Right hindlimb (tissue), 1 donor: Measurements from ENCODE around the gene NRK.
"Not testable (repeated sequence)": the region's sequence is repeated elsewhere in the genome, so short reads cannot be mapped to it uniquely, and the experiment has no call there.

ENCODE experiments used
- DNase-seq: peaks from one replicate; pipeline ENCODE4 v3.0.0-alpha.2; 2018

Gene NRK, protein sequence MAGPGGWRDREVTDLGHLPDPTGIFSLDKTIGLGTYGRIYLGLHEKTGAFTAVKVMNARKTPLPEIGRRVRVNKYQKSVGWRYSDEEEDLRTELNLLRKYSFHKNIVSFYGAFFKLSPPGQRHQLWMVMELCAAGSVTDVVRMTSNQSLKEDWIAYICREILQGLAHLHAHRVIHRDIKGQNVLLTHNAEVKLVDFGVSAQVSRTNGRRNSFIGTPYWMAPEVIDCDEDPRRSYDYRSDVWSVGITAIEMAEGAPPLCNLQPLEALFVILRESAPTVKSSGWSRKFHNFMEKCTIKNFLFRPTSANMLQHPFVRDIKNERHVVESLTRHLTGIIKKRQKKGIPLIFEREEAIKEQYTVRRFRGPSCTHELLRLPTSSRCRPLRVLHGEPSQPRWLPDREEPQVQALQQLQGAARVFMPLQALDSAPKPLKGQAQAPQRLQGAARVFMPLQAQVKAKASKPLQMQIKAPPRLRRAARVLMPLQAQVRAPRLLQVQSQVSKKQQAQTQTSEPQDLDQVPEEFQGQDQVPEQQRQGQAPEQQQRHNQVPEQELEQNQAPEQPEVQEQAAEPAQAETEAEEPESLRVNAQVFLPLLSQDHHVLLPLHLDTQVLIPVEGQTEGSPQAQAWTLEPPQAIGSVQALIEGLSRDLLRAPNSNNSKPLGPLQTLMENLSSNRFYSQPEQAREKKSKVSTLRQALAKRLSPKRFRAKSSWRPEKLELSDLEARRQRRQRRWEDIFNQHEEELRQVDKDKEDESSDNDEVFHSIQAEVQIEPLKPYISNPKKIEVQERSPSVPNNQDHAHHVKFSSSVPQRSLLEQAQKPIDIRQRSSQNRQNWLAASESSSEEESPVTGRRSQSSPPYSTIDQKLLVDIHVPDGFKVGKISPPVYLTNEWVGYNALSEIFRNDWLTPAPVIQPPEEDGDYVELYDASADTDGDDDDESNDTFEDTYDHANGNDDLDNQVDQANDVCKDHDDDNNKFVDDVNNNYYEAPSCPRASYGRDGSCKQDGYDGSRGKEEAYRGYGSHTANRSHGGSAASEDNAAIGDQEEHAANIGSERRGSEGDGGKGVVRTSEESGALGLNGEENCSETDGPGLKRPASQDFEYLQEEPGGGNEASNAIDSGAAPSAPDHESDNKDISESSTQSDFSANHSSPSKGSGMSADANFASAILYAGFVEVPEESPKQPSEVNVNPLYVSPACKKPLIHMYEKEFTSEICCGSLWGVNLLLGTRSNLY (N-terminal part only)

DNA sequence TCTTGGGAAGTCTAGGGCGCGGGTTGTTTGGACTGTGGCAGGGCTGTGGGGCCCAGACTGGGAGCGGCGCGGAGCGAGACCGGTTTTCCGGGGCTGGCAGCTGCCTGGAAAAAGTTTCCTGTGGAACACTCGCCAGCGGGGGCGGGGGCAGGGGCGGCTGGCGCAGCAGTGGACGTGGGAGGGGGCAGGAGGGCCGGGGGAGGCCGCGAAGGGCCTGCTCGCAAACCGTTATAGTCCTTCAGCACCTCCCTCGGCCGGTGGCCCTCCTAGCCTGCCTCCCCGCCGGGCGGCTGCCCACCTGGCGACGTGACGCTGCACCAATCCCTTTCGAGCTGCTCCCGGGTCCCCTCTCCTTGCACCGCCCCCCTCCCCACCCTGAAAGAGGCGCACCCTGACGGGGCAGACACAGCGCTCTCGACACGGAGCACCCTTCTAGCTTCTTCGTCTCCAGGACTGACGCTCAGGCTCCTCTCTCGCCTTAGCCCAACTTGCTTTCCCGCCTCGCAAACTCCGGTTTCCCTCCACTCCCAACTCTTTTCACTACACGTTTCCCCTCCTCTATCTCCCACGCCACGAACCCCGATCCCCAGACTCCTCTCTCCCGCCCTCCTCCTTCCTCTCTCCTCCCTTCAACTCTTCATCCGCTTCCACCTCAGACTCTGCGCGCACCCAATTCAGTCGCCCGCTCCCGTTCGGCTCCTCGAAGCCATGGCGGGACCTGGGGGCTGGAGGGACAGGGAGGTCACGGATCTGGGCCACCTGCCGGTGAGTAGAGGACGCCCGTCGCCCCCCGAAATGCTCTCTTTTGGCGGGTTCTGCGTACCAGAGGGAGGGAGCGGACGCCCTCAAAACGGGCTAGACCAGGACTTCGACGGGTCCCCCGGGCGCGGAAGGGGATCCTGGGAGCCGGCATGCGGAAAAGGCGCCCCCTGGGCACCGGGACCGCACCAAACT, at the start of gene NRK:
NRK (plus strand) TSS at position 402 of the 954 bp plus-strand sequence; CDS start at position 709, 307 bp downstream.
- DNase-seq = peak; percentile 90

DNA sequence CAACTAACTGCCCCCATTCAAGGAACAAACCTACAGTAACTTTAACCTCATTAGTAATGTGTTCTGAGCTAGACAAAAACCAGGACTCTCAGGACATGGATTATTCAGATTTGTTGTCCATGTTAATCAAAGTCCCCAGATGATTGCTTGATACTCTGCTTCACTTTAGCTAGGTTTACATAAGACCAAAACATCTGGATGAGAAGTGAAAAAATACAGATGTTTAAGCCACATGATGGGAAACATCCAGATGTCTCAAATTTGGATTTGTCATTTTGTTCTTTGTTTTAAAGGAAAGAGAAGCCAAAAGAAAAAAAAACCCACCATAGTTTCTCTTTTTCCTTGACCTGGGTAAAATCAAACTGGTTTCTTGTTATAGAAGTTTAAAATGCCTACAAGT, 48.5 kb upstream of the NRK start:
- DNase-seq = no peak

DNA sequence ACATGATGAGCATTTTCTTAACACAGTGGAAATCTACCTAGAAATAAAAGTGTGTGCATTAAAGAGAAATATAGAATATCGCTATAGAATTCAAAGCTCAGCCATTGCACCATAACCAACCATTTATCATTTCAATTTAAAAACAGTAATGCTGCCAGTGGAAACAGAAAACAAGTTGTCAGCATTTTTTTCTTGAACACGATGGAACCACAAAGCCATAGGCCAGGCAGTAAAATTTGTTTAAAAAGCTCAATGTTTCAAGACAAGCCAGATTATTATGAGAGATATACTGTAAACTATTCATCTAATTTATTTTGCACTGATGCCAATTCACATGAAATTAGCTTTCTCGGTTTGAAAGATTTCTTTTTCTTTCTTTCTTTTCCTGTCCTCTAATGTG, 46.7 kb upstream of the NRK start:
- DNase-seq = no peak

DNA sequence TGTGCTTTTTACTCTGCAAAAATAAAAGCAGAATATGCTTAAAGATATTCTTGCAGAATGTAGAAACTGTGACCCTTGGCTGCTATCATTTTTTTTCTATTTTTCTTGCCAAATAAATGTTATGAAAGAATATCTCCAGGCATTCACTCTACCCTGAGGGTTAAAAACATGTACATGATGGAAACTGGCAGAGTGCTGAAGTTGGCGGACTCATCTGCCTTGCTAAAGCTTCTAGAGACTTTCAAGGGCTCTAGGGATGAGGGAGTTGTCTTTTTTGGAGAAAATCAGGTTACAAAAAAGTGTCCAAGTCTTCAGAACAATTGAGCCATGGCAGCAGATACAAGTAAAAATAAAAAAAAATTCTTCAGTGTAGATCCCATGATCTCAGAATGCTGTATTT, 40.5 kb upstream of the NRK start:
- DNase-seq = peak; percentile 78

DNA sequence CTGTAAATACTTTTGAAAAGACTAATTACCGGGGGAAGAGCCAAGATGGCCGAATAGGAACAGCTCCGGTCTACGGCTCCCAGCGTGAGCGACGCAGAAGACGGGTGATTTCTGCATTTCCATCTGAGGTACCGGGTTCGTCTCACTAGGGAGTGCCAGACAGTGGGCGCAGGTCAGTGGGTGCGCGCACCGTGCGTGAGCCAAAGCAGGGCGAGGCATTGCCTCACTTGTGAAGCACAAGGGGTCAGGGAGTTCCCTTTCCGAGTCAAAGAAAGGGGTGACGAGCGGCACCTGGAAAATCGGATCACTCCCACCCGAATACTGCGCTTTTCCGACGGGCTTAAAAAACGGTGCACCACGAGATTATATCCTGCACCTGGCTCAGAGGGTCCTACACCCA, 25.5 kb upstream of the NRK start:
- not testable (repeated sequence) for DNase-seq

DNA sequence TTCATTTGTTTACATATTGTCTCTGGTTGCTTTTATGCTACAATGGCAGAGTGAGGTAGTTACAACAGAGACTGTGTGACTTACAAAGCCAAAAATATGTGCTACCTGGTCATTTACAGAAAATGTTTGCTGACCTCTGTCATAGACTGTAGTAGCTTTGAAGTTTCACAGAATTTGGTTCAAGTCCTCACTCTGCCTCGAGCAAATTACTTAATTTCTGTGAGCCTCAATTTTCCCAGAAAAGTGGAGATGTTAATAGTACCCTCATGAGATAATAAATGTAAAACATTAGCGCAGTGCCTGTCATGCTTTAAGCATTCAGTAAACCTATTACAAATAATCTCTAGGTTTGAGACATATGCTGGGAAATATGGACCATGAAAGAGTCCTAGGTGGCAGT, 18.4 kb upstream of the NRK start:
- DNase-seq = no peak

DNA sequence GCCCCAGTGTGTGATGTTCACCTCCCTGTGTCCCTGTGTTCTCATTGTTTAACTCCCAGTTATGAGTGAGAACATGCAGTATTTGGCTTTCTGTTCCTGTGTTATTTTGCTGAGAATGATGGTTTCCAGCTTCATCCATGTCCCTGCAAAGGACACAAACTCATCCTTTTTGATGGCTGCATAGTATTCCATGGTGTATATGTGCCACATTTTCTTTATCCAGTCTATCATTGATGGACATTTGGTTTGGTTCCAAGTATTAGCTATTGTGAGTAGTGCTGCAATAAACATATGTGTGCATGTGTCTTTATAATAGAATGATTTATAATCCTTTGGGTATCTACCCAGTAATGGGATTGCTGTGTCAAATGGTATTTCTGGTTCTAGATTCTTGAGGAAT, 16.7 kb upstream of the NRK start:
- not testable (repeated sequence) for DNase-seq

DNA sequence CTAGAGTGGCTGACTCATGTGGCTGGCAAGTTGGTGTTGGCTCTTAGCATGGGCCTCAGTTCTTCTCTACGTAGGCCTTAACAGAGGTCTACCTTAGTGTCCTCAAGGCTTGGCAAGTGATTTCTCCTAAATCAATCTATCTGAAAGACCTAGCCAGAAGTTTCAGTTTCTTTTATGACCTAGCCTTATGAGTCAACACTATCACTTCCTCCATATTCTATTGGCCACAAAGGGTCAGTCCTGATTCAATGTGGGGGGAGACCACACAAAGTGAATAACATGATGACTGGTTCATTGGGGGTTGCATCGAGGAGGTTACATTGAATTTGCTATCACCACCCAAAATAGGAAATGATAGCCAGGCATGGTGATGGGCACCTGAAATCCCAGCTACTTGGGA, 5.8 kb upstream of the NRK start:
- no peak for DNase-seq

DNA sequence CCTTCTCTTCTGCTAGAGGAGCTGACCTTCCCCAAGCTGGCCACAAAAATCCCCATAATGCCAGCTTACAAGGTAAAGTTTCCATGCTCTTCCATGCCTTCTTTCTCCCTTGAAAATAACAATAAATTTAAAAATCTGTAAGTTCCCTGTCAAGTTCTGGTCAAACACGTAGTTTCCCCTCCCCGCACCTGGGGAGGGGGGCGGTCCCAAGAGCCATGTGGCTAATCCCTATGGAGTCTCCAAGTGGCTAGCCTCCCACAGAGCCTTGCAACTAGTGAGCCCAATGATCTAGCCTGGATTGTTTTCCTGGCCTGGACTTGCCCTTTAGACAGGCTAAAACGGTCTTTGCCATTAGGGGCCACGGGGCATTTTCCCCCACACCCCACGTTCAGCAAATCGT, 2.1 kb upstream of the NRK start:
- no peak for DNase-seq

DNA sequence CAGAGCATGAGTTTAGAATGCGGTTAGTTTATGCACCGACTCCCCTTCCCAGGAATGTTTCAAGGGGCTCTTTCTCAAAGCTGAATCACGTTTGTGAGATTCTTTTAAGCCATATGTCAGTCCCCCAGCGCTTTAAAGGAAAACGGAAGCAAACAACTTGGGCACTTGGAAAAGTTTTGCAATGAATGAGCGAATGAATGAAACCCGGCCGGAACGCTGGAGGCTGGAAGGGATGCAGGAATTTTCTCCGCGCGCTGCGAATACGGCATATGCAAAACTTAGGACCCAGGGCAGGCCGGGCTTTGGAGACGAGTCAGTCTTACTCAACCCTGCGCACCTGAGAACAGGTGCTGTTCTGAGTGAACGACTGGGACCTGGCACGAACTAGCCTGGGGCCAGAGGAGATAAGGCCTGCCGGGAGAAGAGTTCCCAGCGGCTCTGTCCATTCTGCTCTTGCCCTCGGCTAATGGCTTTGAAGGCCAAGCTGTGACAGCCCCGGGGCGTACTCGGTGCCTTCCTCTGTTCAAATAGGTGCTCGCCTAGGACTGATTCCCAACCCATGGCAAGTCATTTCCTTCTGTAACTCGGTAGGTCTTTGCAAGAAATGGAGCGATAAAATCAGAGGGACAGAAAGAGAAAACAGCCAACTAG, 743 bp upstream of the NRK start:
- DNase-seq = peak; percentile 50

DNA sequence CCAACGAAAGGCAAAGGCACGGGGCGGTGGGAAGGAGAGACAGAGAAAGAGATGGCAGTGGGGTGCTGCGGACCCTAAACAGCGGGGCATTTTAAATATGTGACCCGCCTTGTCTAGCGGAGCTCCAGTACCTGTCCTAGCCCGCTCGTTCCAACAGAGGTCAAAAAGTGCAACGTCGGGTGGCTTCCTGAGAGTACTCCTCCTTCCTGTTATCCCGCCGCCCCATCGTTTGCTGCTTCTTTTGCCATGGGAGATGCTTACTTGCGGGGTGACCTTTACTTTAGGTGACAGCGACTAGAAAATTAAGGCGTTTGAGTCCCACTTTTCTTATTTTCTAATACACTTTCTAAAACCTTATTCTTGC, 735 bp downstream of the NRK start:
- no peak for DNase-seq

DNA sequence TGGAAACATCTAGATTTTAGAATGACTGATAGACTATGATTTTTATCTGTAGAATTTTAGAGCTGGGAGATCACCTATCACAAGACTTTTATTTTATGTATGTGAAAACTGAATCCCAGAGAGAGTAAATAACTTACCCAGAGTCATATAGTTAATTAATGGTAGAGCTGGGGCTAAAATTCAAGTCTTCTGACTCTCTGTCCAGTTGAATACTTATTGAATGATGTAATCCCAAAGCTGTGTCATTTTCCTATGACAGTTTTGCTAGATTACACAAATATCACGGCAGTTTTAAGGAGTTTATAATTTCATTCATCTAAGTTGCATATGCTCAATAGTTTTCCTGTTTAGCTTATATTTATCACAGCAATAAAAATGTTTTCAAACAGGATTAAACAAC, 6.7 kb downstream of the NRK start:
- no peak for DNase-seq

DNA sequence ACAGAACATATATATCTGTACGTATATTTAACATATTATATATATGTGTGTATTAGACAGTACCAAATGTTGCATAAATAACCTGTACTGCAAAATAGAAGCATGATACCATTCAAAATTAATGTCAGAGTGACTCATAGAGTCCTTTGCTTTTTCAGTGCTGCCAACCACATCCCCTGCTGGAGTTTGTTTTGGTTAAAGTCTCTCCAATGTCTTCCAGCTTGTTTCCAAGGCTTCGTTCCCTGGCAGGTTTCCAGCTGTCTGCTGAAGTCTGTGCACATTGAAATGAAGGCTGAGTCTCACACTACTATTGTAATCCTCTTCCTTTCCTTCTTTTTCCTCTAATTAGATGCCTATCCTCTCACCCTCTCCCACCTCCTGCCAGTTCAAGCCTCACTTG, 14.9 kb downstream of the NRK start:
- DNase-seq = peak; percentile 72

DNA sequence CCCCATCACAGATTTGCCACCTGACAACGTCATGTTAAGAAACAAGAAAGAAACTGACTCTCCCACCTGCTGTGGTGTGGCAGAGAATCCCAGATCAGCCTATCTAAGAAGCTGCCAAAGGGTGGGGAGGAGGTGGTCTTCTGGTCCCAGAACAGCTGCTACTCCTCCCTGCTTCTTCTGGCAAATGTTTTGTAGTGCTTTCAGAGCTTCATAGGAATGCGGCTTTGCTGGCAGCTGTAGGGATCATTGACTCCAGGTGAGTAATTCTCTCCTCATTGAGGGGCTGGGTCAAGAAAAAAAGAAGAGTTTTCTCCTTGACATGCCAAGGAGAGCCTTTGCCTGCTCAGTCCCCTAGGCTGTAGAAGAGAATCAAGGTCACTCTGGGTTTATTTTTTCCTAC, 23.3 kb downstream of the NRK start:
- no peak for DNase-seq

DNA sequence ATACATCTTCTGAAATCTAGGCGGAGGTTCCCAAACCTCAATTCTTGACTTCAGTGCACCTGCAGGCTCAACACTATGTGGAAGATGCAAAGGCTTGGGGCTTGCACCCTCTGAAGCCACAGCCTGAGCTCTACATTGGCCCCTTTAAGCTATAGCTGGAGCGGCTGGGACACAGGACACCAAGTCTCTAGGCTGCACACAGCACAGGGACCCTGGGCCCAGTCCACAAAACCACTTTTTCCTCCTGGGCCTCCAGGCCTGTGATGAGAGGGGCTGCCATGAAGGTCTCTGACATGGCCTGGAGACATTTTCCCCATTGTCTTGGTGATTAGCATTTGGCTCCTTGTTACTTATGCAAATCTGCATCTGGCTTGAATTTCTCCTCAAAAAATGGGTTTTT, 27.8 kb downstream of the NRK start:
- not testable (repeated sequence) for DNase-seq

DNA sequence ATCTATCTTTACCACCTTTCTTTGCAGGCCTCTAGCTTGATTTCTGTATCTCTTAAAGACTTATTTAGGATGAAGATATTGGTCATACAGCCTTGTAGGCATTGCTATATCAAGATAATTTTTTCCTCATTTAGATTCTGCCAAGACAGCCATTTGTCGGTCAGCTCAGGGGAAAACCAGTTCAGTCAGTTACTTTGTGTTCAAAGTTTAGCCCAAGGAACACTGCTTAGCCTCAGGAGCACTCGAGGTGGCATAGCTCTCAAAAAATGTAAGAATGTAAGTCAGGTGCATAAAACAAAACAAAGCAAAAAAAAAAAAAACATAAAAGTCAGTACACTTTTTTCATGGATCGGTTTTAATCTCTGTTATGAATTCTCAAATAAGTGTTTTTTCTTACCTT, 43.4 kb downstream of the NRK start:
- DNase-seq = no peak

DNA sequence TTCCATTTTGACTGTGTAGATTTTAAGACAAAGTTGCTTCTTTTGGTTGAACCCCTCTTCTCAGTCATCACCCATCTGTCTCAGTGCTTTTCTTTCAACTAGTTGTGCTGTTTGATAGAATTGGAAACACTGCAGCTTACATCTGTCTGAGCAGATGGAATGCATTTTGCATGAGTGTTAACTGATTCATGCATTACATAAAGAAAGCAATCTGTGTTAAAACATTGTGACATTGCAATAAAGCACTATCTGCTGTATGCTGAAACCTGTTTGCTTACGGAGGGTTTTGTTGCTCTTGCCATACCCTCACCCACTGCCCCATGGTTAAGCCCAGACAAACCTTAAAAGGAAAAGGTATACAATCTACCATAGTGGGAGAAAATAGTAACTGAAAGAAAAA, 47.4 kb downstream of the NRK start:
- DNase-seq = no peak

DNA sequence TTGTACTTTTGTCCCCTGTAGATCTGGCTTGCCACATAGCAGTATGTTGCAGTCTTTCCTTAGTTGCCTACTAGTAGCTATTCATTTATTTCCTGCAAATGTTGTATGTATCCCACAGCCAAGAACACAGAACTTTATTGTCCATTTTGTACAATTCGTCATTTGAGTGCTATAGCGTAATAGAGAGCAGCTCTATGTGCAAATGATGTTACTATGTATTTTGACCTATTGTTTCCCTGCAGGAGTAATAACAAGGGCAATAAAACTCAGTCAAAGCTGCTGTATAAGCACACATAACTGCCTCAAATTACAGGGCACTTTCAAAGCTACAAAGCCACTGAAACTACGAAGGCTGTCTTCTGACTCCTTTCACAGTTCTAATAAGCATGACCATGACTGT, 48.1 kb downstream of the NRK start:
- no peak for DNase-seq

DNA sequence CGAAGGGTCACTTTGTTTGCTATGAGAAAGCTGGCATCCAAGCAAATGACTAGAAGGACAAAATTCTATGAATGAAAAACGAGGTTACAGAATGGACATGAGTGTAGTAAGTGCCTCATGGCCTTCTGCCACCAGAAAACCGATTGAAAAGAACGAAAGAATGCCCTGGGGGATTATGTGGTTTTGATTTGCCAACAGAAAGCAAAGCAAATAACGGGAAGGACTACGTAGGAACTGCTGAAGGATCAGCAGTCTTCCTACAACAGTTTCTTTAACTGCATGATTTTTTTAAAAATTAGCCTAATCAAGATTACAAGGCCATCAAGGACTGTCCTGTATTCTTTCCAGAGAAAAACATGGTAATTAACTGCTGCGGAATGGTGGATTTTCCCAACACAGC, 50.6 kb downstream of the NRK start:
- DNase-seq = peak; percentile 23

DNA sequence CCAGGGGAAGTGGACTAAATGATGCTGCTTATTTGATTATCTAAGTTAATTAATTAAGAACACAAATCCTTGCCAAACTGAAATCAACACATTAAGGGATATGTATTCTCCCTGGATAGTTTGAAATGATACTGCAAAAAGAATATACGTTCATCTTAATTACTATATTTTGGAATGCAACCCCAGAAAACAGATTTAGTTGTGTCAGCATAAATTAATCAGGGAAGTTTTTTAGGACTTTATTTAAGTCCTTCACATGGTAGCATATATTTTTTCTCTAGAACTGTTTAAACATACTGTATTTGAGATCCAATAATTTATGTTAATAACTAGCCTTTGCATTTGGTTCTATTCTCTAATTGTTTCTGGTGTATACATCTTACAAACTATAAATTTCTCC, 52.5 kb downstream of the NRK start:
- DNase-seq = no peak

DNA sequence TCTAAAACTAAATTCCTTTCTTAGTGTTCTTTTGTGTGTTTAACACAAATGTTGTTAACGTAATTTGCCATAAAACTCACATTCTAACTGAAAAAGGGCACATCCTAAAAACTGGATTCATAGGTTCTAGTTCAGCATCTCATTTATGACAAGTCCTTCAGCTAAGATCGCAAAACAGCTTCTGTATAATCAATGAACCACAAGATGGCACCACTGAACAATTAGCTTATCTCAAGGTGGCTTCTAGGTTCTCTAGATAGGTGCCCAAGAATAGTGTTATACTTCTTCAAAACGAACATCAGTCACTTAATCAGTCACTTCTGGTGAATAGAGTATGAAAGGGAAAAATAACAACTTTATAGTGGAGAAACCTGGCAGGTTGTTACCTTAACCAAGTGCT, 54.3 kb downstream of the NRK start:
- DNase-seq = no peak

DNA sequence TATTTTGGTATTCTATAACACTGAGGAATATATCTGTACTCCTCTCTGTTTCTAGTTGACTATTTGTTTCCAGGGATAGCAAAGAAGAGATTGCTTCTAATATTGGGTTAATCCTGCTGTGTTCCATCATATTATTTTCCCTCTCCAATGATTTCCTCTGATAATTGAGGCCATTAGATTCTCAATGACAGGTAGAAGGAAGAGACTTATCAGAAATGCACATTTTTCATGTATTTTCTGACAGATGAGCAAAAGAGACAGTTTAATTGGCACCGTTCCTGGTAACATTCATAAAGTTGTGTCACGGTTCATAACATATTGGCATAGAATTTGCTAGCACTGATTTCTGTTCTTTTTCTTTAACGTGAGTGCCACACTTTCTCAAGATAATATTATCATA, 58.2 kb downstream of the NRK start:
- no peak for DNase-seq
